Osteocyte (in vitro differentiated cells): ENCODE results near the gene CDH13. TPM values are rescaled to one million over a fixed set of nuclear protein-coding genes. Genes with fewer than 3 reads are reported as not detected.

ENCODE experiments used
- DNase-seq: peaks from one replicate; pipeline ENCODE4 v3.0.0; 2021; ENCODE audit warnings: mixed read lengths; ENCODE audit not compliant: unreplicated experiment; ENCODE audit errors: extremely low spot score
- H3K27ac Mint-ChIP-seq: one replicate; pipeline ENCODE4 v1.8.0; 2021; ENCODE audit warnings: mild to moderate bottlenecking, mixed read lengths; ENCODE audit not compliant: unreplicated experiment
- H3K27me3 Mint-ChIP-seq: one replicate; pipeline ENCODE4 v1.8.0; 2021; ENCODE audit warnings: mixed read lengths; ENCODE audit not compliant: unreplicated experiment
- H3K36me3 Mint-ChIP-seq: one replicate; pipeline ENCODE4 v1.8.0; 2021; ENCODE audit warnings: mixed read lengths; ENCODE audit not compliant: unreplicated experiment
- H3K4me1 Mint-ChIP-seq: one replicate; pipeline ENCODE4 v1.8.0; 2021; ENCODE audit warnings: mixed read lengths; ENCODE audit not compliant: unreplicated experiment
- H3K4me3 Mint-ChIP-seq: one replicate; pipeline ENCODE4 v1.8.0; 2021; ENCODE audit warnings: mild to moderate bottlenecking, moderate library complexity, mixed read lengths; ENCODE audit not compliant: unreplicated experiment
- H3K9me3 Mint-ChIP-seq: one replicate; pipeline ENCODE4 v1.8.0; 2021; ENCODE audit warnings: mixed read lengths; ENCODE audit not compliant: unreplicated experiment
- CTCF ChIP-seq: fragments of 200-600 bp; sonication (generic); IDR thresholded peaks from 2 replicates; pipeline ENCODE4 v1.5.0; 2021; ENCODE audit warnings: antibody characterized with exemption, mild to moderate bottlenecking, moderate library complexity
- total RNA-seq: library from RNA; stranded (reverse); gene quantifications from 2 replicates; pipeline ENCODE4 v1.2.1, GENCODE V29; 2021

The CDH13 gene
- total RNA-seq, 1 donor from 2014 or later: 27.0 TPM

DNA sequence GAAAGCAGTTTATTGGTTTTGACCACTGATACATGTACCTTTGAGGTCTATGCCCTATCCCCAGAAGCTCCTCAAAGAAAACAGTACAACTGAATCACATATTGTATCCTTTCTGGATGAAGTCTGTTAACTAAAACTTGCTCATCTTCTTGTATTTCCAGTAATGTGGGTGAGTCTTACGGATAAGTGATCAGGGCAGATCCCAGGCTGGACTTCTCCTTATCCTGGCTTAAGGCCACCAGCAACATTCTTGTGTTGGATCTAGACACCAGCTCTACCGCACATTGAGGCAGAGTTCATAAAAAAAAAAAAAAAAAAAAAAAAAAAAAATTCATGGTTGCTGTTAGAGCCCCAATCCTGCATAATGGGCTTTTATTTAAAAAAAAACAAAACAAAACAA lies 644.4 kb downstream of the CDH13 start:
- Mint-ChIP-seq H3K4me3 (no peak overlapping the region), H3K27ac (no peak overlapping the region), H3K27me3 (no peaks in the 10 kb centered on the region), H3K9me3 (no peaks in the 10 kb centered on the region), H3K4me1 (peaks cover 2% of the 10 kb centered on the region), H3K36me3 (no peaks in the 10 kb centered on the region)
- no peak for TF ChIP-seq CTCF
- DNase-seq: no peak

DNA sequence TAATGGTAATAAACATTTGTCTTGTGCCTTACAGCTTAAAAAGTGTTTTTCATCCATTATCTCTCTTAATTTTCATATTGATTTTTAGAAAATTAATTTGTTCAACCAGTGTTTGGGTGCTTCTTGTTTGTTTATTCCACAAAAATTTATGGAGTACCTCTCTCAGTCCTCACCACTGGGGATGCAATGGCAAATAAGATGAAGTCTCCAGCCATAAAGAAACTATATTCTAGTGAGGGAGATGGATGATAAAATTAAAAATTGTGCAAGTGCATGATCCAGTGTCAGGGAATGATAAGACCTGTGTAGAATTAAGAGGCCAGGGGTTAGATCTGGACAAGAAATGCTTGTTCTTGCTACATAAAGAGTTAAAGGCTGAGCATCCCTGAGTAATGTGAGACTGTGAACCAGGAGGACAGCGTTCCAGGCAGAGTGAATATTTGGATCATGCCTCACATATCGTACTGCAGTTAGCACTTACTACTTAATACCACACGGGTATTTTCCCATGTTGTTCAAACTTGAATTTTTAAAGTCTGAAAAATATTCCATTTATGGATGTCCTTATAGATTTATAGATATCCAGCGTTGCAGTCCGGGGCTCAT lies 645.3 kb downstream of the CDH13 start:
- no peak for TF ChIP-seq CTCF
- Mint-ChIP-seq H3K27me3 (no peaks in the 10 kb centered on the region), H3K27ac (no peak overlapping the region), H3K9me3 (no peaks in the 10 kb centered on the region), H3K36me3 (no peaks in the 10 kb centered on the region), H3K4me1 (no peaks in the 10 kb centered on the region), H3K4me3 (no peak overlapping the region)
- DNase-seq: no peak

GRCh38 chr16:83272843-83273242 lies 646.1 kb downstream of the CDH13 start:
- no peak for TF ChIP-seq CTCF
- no peak overlapping the region for H3K27ac Mint-ChIP-seq
- no peaks in the 10 kb centered on the region for H3K9me3 Mint-ChIP-seq
- no peak for DNase-seq
- H3K27me3 Mint-ChIP-seq: no peaks in the 10 kb centered on the region
- H3K4me1 Mint-ChIP-seq: no peaks in the 10 kb centered on the region
- no peaks in the 10 kb centered on the region for H3K36me3 Mint-ChIP-seq
- H3K4me3 Mint-ChIP-seq: no peak overlapping the region

GRCh38 chr16:83273504-83274173 lies 646.9 kb downstream of the CDH13 start:
- no peaks in the 10 kb centered on the region for H3K36me3 Mint-ChIP-seq
- DNase-seq: no peak
- no peaks in the 10 kb centered on the region for H3K27me3 Mint-ChIP-seq
- no peaks in the 10 kb centered on the region for H3K9me3 Mint-ChIP-seq
- TF ChIP-seq CTCF: no peak
- H3K4me3 Mint-ChIP-seq: no peak overlapping the region
- no peak overlapping the region for H3K27ac Mint-ChIP-seq
- H3K4me1 Mint-ChIP-seq: no peaks in the 10 kb centered on the region

GRCh38 chr16:83279251-83279650 lies 652.5 kb downstream of the CDH13 start:
- no peak overlapping the region for H3K27ac Mint-ChIP-seq

More at GRCh38 chr16:83279251-83279650, 652.5 kb downstream of the CDH13 start:
- Mint-ChIP-seq H3K4me3 (no peak overlapping the region), H3K36me3 (no peaks in the 10 kb centered on the region), H3K9me3 (no peaks in the 10 kb centered on the region), H3K4me1 (no peaks in the 10 kb centered on the region), H3K27me3 (no peaks in the 10 kb centered on the region)
- no peak for TF ChIP-seq CTCF
- no peak for DNase-seq
